Spinal cord (tissue), 10 donors: Measurements from ENCODE around the gene IKZF1. TPM values are rescaled to one million over a fixed set of nuclear protein-coding genes. Genes with fewer than 3 reads are reported as not detected.

Experiments
- DNase-seq, 6 donors: peaks; one replicate each; pipeline versions ENCODE4 v3.0.0 to v3.0.0-alpha.2; 2013 to 2015; ENCODE audit warnings: low spot score in 6 of 6, low read depth in 4 of 6
- H3K27ac ChIP-seq: one replicate; pipeline ENCODE4 v1.5.1; 2013; ENCODE audit warnings: low read depth, low read length, control low read depth
- H3K27me3 ChIP-seq: one replicate; pipeline ENCODE4 v1.6.1; 2013; ENCODE audit warnings: low read length; ENCODE audit not compliant: control insufficient read depth, insufficient read depth
- H3K36me3 ChIP-seq: one replicate; pipeline ENCODE4 v1.6.1; 2013; ENCODE audit warnings: low read length; ENCODE audit not compliant: control insufficient read depth, insufficient read depth
- H3K4me1 ChIP-seq: one replicate; pipeline ENCODE4 v1.6.1; 2013; ENCODE audit warnings: low read length; ENCODE audit not compliant: control insufficient read depth, insufficient read depth
- H3K4me3 ChIP-seq: one replicate; pipeline ENCODE4 v1.5.1; 2013; ENCODE audit warnings: low read depth, low read length, control low read depth
- H3K9me3 ChIP-seq: one replicate; pipeline ENCODE4 v1.6.1; 2013; ENCODE audit warnings: low read length; ENCODE audit not compliant: control insufficient read depth, insufficient read depth
- WGBS: methylation state at CpG from one replicate; pipeline ENCODE4 v1.1.5; 2013; ENCODE audit warnings: missing lambda C conversion rate; ENCODE audit not compliant: insufficient coverage; 5-methylcytosine and 5-hydroxymethylcytosine counted together
- polyA plus RNA-seq, 2 donors: library from polyadenylated mRNA; unstranded; fragments of 120-200 nt; gene quantifications; one replicate each; pipeline ENCODE4 v1.2.1, GENCODE V29; 2013; ENCODE audit not compliant: insufficient read length in 2 of 2
- total RNA-seq, 2 donors: library from RNA; depleted of rRNA in 1 of 2; stranded (reverse); fragments of 120-200 nt in 1 of 2; fragments of >200 nt in 1 of 2; gene quantifications; one replicate each; pipeline versions ENCODE4 v1.2.3 to v1.2.4, GENCODE V29; 2013 to 2014
- donor health status: healthy.

IKZF1 gene
- total and polyA plus RNA-seq, 4 donors: 2.9 to 9.0 (median 4.7) TPM

GRCh38 chr7:50295133-50295532, 9.4 kb upstream of the IKZF1 start:
- Histone ChIP-seq H3K27ac (no peak overlapping the region), H3K4me1 (no peaks in the 10 kb centered on the region), H3K9me3 (no peaks in the 10 kb centered on the region), H3K36me3 (no peaks in the 10 kb centered on the region), H3K27me3 (no peaks in the 10 kb centered on the region), H3K4me3 (no peak overlapping the region)
- no peak for DNase-seq
- WGBS: 85% methylated on average over 3 of the region's 5 CpGs

GRCh38 chr7:50296799-50297198, 7.7 kb upstream of the IKZF1 start:
- no peak for DNase-seq
- peaks cover under 1% of the 10 kb centered on the region for H3K27me3 ChIP-seq

DNA sequence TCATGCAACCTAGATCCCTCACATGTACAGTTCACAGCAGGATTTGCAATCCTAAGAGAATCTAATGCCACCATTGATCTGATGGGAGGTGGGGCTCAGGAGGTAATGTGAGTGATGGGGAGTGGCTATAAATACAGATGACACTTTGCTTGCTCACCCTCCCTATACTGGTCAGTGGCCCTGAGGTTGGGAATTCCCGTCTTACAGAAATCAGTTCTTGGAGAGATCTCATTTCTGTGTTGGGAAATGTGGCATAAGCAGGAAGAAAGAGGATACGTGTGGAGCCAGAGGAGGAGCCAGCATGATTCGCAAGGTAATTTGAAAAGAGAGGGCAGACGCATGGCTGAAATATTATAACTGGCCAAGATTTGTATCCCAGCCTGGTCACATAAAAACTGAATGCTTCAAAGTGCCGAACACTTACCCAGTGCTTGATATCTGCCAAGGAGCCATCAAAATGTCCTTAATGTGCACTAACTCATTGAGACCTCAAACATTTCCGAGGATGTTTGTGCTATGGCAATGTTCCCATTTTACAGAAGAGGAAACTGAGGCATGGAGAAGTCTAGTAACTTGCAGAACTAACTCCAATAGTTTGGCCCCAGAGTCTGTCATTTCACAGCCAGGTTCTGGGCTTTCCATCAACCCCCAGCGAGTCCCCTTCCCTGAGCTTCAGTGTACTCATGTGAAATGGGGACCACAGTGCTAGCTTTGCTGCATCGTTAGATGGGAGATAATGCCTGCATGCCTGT, 5.5 kb upstream of the IKZF1 start:
- no peaks in the 10 kb centered on the region for H3K9me3 ChIP-seq
- H3K27me3 ChIP-seq: peaks cover 18% of the 10 kb centered on the region
- no peak for DNase-seq
- 91% methylated on average over 5 of the region's 8 CpGs for WGBS
- H3K4me1 ChIP-seq: peaks cover 7% of the 10 kb centered on the region
- H3K27ac ChIP-seq: no peak overlapping the region
- no peak overlapping the region for H3K4me3 ChIP-seq
- H3K36me3 ChIP-seq: no peaks in the 10 kb centered on the region

More at GRCh38 chr7:50296799-50297198, 7.7 kb upstream of the IKZF1 start:
- Histone ChIP-seq H3K4me3 (no peak overlapping the region), H3K9me3 (no peaks in the 10 kb centered on the region), H3K27ac (no peak overlapping the region), H3K4me1 (no peaks in the 10 kb centered on the region), H3K36me3 (no peaks in the 10 kb centered on the region)
- WGBS: 100% methylated on average over 1 of the region's 4 CpGs

DNA sequence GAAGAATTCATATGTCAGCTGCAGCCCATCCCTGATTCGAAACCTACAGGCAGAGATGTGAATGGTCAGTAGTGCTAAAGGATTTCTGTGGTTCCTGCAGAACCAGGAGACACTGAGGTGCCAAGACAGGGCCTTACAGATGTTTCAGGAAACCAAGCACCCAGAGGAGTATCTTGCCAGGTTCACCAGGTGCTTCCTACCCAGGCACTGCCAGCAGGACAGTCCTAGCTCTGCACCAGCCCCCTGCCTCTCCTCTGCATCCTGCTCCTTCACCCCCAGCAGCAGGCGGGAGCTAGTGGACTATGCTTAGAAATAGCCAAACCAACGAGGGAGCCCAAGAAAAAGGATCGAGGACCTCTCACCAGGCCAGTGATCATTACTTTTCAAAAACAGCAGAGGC, 4.2 kb upstream of the IKZF1 start:
- Histone ChIP-seq H3K4me3 (no peak overlapping the region), H3K27me3 (peaks cover 28% of the 10 kb centered on the region), H3K4me1 (peaks cover 13% of the 10 kb centered on the region), H3K27ac (no peak overlapping the region), H3K36me3 (no peaks in the 10 kb centered on the region), H3K9me3 (no peaks in the 10 kb centered on the region)
- no peak for DNase-seq
- WGBS: 74% methylated on average over 2 of the region's 4 CpGs

GRCh38 chr7:50302486-50303334, 1.8 kb upstream of the IKZF1 start:
- Histone ChIP-seq H3K36me3 (no peaks in the 10 kb centered on the region), H3K4me3 (no peak overlapping the region), H3K27me3 (peaks cover 44% of the 10 kb centered on the region), H3K4me1 (peaks cover 13% of the 10 kb centered on the region), H3K9me3 (no peaks in the 10 kb centered on the region), H3K27ac (no peak overlapping the region)
- DNase-seq: no peak
- 89% methylated on average over 26 of the region's 28 CpGs for WGBS

GRCh38 chr7:50303335-50304128, 984 bp upstream of the IKZF1 start:
- 5% methylated on average over 98 of the region's 100 CpGs for WGBS
- no peak overlapping the region for H3K27ac ChIP-seq
- no peaks in the 10 kb centered on the region for H3K36me3 ChIP-seq
- H3K4me3 ChIP-seq: no peak overlapping the region
- DNase-seq: no peak
- H3K4me1 ChIP-seq: peaks cover 13% of the 10 kb centered on the region
- H3K9me3 ChIP-seq: no peaks in the 10 kb centered on the region
- H3K27me3 ChIP-seq: peaks cover 50% of the 10 kb centered on the region

- H3K4me1 ChIP-seq: peaks cover 13% of the 10 kb centered on the region
- no peaks in the 10 kb centered on the region for H3K36me3 ChIP-seq
- H3K4me3 ChIP-seq: peak overlapping the region; percentile 1
- WGBS: 17% methylated on average over 11 of the region's 20 CpGs
- H3K27me3 ChIP-seq: peaks cover 56% of the 10 kb centered on the region
- H3K27ac ChIP-seq: no peak overlapping the region
- no peak for DNase-seq
- no peaks in the 10 kb centered on the region for H3K9me3 ChIP-seq
These were observed 531 bp downstream of the IKZF1 start for GRCh38 chr7:50304911-50305582.

DNA sequence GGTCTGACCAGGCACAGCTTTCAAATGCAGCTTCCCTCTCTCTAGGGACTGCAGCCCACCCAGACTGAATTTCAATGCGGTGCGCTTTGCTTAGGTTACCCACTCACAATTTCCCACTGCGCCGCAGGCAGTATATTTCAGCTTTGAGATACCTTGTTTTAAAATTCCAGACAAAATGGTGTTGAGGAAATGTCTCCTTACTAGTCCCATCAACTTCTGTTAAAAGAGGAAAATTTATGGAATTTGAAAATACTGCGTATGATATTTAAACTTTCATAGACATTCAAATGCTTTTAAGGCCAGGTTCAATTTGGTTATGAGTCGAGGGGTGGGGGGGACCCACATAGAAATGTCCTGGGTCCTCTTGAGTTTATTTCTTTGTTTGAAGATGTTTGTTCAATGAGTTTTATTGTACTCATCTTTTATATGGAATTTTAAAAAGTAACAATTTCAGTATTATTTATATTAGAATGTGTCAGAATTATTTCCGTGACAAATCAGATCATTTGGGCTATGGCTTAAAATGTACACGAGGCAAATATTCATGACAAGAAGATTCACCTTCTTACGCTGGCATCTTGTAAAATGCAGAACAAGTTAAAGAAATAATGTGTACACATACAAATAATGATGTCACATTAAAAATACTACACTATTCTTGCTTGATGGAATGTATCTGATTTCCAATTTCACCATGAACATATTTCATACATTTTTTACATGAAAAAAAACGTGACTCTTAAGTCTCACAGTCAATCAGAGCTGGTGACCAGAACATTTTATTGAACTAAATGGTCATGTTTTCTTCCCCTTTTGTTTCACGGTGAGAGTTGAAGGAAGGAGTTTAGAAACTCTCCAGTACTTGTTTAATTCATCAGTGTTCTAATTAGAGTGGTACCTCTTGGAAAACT, 1.3 kb downstream of the IKZF1 start:
- Histone ChIP-seq H3K4me3 (no peak overlapping the region), H3K9me3 (no peaks in the 10 kb centered on the region), H3K4me1 (peaks cover 13% of the 10 kb centered on the region), H3K27ac (no peak overlapping the region), H3K27me3 (peaks cover 56% of the 10 kb centered on the region), H3K36me3 (no peaks in the 10 kb centered on the region)
- DNase-seq: no peak
- WGBS: 58% methylated on average over 2 of the region's 11 CpGs
